ENCODE data around the gene FAM3C. TPM values are rescaled to one million over a fixed set of nuclear protein-coding genes. Genes with fewer than 3 reads are reported as not detected.

The FAM3C gene
- total RNA-seq, 1 donor from 2014 or later, result 117 TPM

Other genes with a start within 250 kb of the FAM3C start
- gene WNT16, start 67.3 kb downstream of the FAM3C start, total RNA-seq, result 1.2 TPM

All from occipital lobe (tissue), 1 donor.